Ishikawa (cell line): Measurements from ENCODE around the gene PCDH19.
A peak's percentile ranks its signal among the peaks of the same experiment; 100 is the strongest.

ENCODE experiments used
- CEBPB ChIP-seq: IDR thresholded peaks from 2 replicates; pipeline ENCODE4 v1.6.1; 2012
- CREB1 ChIP-seq: IDR thresholded peaks from 2 replicates; pipeline ENCODE4 v1.6.1; 2012; ENCODE audit warnings: low read depth
- EGR1 ChIP-seq: IDR thresholded peaks from 2 replicates; pipeline ENCODE4 v1.6.1; 2012
- EP300 ChIP-seq: IDR thresholded peaks from 2 replicates; pipeline ENCODE4 v1.6.1; 2012; ENCODE audit warnings: borderline replicate concordance
- FOXM1 ChIP-seq: IDR thresholded peaks from 2 replicates; pipeline ENCODE4 v1.6.1; 2012; ENCODE audit warnings: low read depth, borderline replicate concordance
- NFIC ChIP-seq: IDR thresholded peaks from 2 replicates; pipeline ENCODE4 v1.6.1; 2012
- RAD21 ChIP-seq: IDR thresholded peaks from 2 replicates; pipeline ENCODE4 v1.6.1; 2012; ENCODE audit warnings: low read depth
- TAF1 ChIP-seq: IDR thresholded peaks from 2 replicates; pipeline ENCODE4 v1.6.1; 2012; ENCODE audit warnings: low read depth, mild to moderate bottlenecking
- TCF12 ChIP-seq: IDR thresholded peaks from 2 replicates; pipeline ENCODE4 v1.6.1; 2012; ENCODE audit warnings: low read depth
- TEAD4 ChIP-seq: IDR thresholded peaks from 2 replicates; pipeline ENCODE4 v1.6.1; 2012
- YY1 ChIP-seq: IDR thresholded peaks from 2 replicates; pipeline ENCODE4 v1.6.1; 2012; ENCODE audit warnings: low read depth
- ZBTB7A ChIP-seq: IDR thresholded peaks from 2 replicates; pipeline ENCODE4 v1.6.1; 2012; ENCODE audit warnings: low read depth
- TF ChIP-seq, protein P1 (sequence below): IDR thresholded peaks from 2 replicates; pipeline ENCODE4 v1.6.1; 2012; ENCODE audit warnings: low read depth, mild to moderate bottlenecking
- TF ChIP-seq, protein P2 (sequence below): IDR thresholded peaks from 2 replicates; pipeline ENCODE4 v1.6.1; 2012
- TF ChIP-seq, protein P3 (sequence below): IDR thresholded peaks from 2 replicates; pipeline ENCODE4 v1.6.1; 2012

PCDH19 gene, protein sequence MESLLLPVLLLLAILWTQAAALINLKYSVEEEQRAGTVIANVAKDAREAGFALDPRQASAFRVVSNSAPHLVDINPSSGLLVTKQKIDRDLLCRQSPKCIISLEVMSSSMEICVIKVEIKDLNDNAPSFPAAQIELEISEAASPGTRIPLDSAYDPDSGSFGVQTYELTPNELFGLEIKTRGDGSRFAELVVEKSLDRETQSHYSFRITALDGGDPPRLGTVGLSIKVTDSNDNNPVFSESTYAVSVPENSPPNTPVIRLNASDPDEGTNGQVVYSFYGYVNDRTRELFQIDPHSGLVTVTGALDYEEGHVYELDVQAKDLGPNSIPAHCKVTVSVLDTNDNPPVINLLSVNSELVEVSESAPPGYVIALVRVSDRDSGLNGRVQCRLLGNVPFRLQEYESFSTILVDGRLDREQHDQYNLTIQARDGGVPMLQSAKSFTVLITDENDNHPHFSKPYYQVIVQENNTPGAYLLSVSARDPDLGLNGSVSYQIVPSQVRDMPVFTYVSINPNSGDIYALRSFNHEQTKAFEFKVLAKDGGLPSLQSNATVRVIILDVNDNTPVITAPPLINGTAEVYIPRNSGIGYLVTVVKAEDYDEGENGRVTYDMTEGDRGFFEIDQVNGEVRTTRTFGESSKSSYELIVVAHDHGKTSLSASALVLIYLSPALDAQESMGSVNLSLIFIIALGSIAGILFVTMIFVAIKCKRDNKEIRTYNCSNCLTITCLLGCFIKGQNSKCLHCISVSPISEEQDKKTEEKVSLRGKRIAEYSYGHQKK (N-terminal part only)

DNA sequence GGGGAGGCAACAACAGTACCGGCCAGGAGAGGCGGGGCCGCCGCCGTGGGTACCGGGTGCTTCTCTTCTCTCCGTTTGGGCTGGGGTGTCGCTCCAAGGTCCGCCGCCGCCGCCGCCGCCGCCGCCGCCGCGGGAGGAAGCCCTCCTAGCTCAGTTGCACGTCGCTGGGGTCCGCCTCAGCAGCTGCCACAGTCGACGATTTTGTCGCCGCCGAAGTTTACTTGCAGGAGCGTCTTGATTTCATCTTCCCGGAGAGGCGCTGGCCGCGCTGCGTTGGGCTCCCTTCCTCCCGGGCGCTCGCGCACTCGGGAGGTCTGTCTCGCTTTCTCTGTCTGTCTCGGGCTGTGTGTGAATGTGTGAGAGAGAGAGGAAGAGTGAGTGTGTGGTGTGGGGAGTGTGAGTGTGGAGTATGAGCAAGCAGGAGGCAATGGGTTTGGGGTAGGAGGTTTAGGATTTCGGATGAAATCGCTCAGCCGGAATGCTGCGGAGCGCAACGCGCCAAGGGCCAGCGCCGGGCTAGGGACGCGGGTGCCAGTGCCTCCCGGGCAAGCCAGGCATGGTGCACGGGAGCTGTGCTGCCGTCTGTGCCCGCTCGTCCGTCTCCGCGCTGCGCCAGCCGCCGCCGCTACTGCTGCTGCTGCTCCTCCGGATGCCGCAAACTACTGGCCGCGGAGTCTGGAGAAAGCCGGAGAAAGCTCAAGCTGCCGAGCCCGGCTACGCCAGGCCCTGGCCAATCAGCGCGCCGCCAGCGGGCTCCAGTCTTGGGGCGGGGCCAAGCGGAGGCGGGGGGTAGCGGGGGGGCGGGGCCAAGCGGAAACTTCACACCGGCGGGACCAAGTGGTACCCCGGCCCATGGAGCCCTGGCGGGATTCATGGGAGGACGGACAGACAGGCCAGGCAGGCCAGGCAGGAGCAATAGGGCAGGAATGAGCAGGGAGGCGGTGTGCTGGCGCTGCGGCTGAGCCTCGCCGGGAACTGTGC, at the start of gene PCDH19:
TSS of gene PCDH19 (minus strand) at position 664 of the 981 bp plus-strand sequence. CDS start 1,676 bp downstream, outside the sequence.
- peak; percentile 39; the same call in 1 of the 2 replicates for TF ChIP-seq TAF1
- no peak for TF ChIP-seq YY1

DNA sequence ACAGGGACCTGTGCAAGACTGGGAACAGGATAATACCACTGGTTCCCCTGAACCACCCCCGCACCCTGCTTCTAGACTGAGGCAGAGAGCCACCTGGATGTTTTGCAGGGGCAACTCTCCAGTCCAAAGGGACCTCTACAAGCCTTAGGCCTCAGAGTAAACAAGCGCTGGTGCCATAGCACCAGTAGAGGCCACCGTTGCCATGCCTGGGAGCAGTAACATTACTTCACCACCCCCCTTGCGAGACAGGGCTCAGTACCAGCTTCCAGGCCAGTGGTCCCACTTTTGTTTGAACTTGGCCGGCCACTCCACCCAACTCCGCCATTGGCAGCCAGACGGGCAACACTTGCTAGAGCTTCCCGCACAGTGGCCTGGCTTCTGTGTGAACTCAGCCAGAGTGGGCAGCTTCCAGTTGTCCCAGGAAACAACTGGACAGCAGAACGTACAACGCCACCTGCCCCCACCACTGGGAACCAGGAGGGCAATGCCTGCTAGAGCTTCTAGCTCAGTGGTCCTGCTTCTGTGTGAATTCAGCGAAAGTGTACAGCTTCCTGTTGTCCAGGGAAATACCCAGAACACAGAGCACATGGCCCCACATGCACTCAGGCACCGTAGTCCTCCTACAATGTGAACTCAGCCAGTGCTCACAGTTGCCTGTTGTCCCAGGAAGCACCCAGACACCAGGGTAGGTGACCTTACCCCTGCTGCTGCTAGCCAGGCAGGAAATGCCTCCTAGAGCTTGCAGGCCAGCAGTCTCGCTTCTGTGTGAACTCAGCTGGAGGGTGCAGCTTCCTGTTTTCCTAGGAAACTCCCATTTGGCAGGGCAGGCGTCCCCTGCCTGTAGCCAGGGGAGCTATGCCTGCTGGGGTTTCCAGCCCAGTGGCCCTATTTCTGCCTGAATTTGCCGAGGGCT, 39.9 kb upstream of the PCDH19 start:
- no peak for TF ChIP-seq YY1
- no peak for TF ChIP-seq TEAD4
- TF ChIP-seq RAD21, result no peak
- TF ChIP-seq, protein P1, sequence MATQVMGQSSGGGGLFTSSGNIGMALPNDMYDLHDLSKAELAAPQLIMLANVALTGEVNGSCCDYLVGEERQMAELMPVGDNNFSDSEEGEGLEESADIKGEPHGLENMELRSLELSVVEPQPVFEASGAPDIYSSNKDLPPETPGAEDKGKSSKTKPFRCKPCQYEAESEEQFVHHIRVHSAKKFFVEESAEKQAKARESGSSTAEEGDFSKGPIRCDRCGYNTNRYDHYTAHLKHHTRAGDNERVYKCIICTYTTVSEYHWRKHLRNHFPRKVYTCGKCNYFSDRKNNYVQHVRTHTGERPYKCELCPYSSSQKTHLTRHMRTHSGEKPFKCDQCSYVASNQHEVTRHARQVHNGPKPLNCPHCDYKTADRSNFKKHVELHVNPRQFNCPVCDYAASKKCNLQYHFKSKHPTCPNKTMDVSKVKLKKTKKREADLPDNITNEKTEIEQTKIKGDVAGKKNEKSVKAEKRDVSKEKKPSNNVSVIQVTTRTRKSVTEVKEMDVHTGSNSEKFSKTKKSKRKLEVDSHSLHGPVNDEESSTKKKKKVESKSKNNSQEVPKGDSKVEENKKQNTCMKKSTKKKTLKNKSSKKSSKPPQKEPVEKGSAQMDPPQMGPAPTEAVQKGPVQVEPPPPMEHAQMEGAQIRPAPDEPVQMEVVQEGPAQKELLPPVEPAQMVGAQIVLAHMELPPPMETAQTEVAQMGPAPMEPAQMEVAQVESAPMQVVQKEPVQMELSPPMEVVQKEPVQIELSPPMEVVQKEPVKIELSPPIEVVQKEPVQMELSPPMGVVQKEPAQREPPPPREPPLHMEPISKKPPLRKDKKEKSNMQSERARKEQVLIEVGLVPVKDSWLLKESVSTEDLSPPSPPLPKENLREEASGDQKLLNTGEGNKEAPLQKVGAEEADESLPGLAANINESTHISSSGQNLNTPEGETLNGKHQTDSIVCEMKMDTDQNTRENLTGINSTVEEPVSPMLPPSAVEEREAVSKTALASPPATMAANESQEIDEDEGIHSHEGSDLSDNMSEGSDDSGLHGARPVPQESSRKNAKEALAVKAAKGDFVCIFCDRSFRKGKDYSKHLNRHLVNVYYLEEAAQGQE, result no peak
- TF ChIP-seq, protein P2, sequence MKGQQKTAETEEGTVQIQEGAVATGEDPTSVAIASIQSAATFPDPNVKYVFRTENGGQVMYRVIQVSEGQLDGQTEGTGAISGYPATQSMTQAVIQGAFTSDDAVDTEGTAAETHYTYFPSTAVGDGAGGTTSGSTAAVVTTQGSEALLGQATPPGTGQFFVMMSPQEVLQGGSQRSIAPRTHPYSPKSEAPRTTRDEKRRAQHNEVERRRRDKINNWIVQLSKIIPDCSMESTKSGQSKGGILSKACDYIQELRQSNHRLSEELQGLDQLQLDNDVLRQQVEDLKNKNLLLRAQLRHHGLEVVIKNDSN, result no peak
- TF ChIP-seq CREB1, result no peak
- TF ChIP-seq FOXM1, result no peak
- TF ChIP-seq TCF12, result no peak
- TF ChIP-seq TAF1, result no peak
- no peak for TF ChIP-seq EGR1
- no peak for TF ChIP-seq NFIC
- TF ChIP-seq ZBTB7A, result no peak
- TF ChIP-seq EP300, result no peak

DNA sequence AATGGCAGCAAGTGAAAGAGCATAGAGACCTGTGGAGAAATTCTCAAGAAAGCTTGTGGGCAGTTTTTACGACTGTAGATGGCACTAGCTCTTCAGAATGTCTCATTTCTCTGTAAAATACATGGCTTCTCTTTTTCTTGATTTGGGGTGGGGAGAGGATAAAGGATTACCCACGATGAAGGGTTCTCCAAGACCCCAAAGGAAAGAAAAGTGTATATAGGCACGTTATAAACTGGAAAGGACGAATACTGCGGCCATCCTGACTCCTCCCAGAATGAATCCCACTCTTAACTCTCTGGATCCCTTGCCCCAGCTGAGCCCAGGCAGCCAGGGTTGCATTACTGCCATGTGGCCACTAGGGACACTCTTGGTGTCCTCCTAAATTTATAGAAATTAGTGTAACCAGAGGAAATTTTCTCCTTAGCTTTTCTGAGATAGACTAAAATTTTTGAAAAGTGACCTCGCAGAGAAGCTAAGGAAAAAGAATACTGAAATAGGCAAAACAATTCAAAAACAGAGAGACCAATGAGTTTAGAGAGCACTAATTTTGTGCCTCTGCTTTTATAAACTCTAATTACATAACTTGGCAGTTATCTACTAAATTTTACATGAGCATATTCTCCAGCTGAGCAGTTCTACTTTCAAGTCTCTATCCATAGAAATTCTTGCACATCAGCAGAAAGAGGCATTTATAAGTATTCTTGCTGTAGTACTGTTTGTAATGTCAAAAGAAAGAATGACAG, 37.8 kb upstream of the PCDH19 start:
- TF ChIP-seq, protein P3, sequence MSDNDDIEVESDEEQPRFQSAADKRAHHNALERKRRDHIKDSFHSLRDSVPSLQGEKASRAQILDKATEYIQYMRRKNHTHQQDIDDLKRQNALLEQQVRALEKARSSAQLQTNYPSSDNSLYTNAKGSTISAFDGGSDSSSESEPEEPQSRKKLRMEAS, result no peak
- no peak for TF ChIP-seq CREB1
- TF ChIP-seq, protein P2, result no peak
- no peak for TF ChIP-seq EP300
- no peak for TF ChIP-seq TCF12
- TF ChIP-seq, protein P1, result no peak
- no peak for TF ChIP-seq TEAD4
- TF ChIP-seq EGR1, result no peak

DNA sequence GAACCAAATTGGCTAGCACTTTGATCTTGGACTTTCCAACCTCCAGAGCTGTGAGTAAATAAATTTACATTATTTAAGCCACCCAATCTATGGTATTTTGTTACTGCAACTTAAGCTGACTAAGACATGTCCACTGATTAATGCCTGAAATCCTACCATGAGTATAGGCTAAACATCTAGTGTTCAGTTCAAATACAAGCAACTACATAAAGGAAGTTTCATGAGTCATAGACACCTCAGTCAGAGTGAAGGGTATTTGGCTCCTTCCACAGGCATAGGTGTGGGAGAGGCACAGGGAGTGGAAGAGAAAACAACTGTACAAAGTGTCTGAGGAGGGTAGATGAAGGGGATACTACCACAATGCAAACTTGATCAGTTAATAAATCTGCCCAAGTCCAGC, 35.5 kb upstream of the PCDH19 start:
- TF ChIP-seq CREB1 (no peak), NFIC (no peak), EP300 (no peak), RAD21 (no peak), FOXM1 (no peak), ZBTB7A (no peak), TCF12 (no peak), CEBPB (no peak), TAF1 (no peak), YY1 (no peak), EGR1 (no peak), TEAD4 (no peak)
- TF ChIP-seq, protein P2, result no peak
- TF ChIP-seq, protein P1, result no peak
- TF ChIP-seq, protein P3, result no peak
